Subcutaneous adipose tissue (tissue), 4 donors: ENCODE measurements around the gene UBA6. TPM values are rescaled to one million over a fixed set of nuclear protein-coding genes. Genes with fewer than 3 reads are reported as not detected.

Experiments
- total RNA-seq, 4 donors: library from RNA; depleted of rRNA; stranded (reverse); fragments of >200 nt; gene quantifications; one replicate each; pipeline ENCODE4 v1.1.0, GENCODE V29; 2016
- TF ChIP-seq, protein P1 (sequence below): fragments of 450-650 bp; IDR thresholded peaks from one replicate; pipeline ENCODE4 v1.5.1; 2016; ENCODE audit warnings: low read depth, mild to moderate bottlenecking, control low read depth, antibody characterized with exemption, moderate library complexity

UBA6 gene
- total RNA-seq, 4 donors from 2014 or later, result 21.1 to 46.9 (median 25.6) TPM

DNA sequence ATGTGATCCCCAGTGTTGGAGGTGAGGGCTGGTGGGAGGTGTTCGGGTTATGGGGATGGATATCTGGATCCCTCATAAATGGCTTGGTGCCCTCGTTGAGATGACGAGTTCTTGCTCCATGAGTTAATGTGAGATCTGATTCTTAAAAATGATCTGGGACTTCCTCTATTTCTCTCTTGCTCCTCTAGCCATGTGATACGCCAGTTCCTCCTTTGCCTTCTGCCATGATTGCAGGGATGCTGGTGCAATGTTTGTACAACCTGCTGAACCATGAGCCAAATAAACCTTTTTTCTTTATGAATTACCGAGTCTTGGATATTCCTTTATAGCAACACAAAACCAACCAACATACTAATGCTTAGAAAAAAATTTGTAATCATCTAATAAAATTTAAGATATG, 85.8 kb downstream of the UBA6 start:
- TF ChIP-seq, protein P1, sequence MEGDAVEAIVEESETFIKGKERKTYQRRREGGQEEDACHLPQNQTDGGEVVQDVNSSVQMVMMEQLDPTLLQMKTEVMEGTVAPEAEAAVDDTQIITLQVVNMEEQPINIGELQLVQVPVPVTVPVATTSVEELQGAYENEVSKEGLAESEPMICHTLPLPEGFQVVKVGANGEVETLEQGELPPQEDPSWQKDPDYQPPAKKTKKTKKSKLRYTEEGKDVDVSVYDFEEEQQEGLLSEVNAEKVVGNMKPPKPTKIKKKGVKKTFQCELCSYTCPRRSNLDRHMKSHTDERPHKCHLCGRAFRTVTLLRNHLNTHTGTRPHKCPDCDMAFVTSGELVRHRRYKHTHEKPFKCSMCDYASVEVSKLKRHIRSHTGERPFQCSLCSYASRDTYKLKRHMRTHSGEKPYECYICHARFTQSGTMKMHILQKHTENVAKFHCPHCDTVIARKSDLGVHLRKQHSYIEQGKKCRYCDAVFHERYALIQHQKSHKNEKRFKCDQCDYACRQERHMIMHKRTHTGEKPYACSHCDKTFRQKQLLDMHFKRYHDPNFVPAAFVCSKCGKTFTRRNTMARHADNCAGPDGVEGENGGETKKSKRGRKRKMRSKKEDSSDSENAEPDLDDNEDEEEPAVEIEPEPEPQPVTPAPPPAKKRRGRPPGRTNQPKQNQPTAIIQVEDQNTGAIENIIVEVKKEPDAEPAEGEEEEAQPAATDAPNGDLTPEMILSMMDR, result no peak

DNA sequence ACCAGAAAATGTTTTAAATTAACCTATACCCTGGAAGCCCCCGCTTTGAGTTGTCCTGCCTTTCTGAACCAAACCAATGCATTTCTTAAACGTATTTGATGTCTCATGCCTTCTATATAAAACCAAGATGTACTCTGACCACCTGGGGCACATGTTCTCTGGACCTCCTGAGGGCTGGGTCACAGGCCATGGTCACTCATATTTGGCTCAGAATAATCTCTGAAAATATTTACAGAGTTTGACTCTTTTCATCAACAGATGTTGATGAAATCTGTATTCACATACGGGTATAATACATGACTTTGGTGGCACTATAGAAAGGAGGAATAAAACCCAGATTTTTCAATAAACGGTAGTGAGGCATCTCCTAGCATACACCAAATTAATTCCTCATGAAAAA, 86.8 kb downstream of the UBA6 start:
- TF ChIP-seq, protein P1, result no peak

DNA sequence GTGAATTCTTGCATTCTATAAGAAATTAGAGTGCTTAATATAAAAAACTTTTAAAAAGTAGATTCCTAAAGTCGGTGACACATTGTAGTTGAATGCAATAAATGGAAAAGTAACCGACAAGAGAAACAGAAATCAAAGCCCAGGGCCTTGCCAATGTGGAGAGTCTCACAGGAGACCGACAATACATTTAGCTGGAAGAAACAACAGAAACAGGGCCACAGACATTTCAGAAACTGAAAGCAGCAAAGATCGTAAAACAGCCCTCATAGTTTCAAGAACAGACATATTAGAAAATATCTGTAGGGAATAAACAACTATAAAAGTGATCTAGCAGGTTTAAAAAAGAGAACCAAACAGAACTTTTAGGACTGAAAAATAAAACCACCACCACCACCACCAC, 92.9 kb downstream of the UBA6 start:
- TF ChIP-seq, protein P1, result no peak

DNA sequence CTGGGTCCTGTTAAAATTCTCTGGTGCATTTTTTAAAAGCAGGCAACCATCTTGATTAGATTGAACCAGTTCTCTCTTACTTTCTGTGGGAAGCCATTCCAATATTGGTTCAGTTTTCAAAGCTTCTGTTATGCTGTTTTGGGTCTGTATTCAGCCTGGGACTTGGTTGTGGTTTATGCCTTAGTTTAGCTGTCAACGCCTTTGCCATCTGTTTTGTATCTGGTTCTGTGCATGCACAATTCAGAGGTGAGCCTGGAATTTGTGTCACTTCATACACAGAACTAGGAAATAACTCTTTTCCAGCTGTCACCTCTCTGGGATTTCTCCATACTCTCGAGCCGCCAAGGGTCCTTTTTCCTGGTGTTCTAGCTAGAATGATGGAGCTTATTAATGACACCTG, 96.2 kb downstream of the UBA6 start:
- TF ChIP-seq, protein P1, result no peak

DNA sequence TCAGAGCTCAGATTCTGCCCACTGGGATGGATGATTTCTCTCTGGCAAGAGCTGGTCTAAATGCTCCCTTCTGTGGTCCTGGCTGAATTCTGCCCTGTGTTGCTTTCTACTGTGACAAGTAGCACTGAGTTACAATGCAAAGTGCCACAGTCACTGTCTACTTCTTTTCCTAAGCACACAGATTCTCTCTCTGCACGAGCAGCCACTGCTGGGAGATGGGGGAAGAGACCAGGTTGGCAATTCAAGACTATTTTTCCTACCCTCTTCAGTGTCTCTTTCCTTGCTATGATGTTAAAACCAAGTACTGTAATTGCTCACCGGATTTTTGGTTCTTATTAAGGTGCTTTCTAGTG, 97.0 kb downstream of the UBA6 start:
- TF ChIP-seq, protein P1, result no peak

DNA sequence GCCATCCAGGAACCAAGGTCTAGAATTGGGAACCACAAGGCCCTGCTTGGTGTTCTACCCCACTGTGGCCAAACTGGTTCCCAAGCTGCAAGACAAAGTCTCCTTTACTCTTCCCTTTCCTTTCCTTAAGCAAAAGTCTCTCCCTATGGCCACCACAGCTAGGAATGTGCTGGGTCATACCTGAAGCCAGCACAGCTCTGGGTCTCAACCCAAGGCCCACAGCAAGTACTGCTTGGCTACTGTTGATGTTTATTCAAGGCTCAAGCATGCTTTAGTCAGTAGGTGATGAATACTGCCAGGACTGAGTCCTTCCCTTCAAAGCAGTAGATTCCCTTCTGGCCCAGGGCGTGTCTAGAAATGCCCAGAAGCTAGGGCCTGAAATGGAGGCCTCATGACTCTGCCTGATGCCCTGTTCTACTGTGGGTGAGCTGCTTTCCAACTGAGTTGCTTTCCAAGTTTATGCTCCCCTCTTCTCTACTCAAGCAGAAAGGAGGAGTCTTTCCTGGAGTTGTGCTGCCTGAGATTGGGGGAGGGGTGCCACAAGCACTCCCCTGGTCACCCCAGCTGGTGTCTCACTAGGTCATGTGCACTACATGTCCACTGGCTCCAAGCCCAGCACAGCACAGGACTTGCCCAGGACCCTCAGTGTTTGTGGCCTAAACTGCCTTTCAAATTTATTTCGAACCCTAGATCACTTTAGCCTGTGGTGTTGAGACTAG, 97.5 kb downstream of the UBA6 start:
- TF ChIP-seq, protein P1, result no peak

DNA sequence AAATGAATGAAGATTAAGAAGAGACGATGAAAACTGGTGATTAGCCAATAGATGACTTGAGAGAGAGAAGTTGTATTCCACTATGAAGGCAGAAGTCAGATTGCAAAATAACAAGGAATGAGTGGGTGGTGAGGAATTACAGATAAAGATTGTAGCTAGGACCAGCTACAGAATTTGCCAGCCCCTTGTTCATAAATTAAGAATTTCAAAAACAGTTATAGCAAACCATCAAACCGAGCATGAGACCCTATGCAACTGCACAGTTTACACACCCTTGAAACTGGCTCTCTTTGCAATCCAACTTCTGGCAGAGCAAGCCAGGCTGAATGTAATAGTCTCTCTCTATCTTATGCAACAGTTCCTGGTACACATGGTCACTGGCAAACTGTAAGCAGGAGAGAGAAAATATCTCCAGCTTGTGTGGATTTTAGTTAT, 107.2 kb downstream of the UBA6 start:
- TF ChIP-seq, protein P1, result no peak
